VCaP (cell line): ENCODE results near the gene FBXO17.
"Not testable (repeated sequence)": the region's sequence is repeated elsewhere in the genome, so short reads cannot be mapped to it uniquely, and the experiment has no call there.

Experiments used
- H3K27ac ChIP-seq: fragments of 450-650 bp; 2 replicates; pipeline ENCODE4 v1.5.1; 2017
- CTCF ChIP-seq: fragments of 450-650 bp; conservative IDR thresholded peaks from 2 replicates; pipeline ENCODE4 v1.5.1; 2017; ENCODE audit warnings: mild to moderate bottlenecking, moderate library complexity

Gene FBXO17

GRCh38 chr19:38977445-38978325 is 2.1 kb upstream of the FBXO17 start:
- no peak overlapping the region for H3K27ac ChIP-seq
- no peak for TF ChIP-seq CTCF

GRCh38 chr19:38975861-38976271 is 324 bp upstream of the FBXO17 start:
- H3K27ac ChIP-seq, result no peak overlapping the region
- no peak for TF ChIP-seq CTCF

GRCh38 chr19:38974624-38975213 is 823 bp downstream of the FBXO17 start:
- H3K27ac ChIP-seq, result no peak overlapping the region
- TF ChIP-seq CTCF, result no peak

- H3K27ac ChIP-seq, result no peak overlapping the region
- no peak for TF ChIP-seq CTCF
These were observed 3.9 kb downstream of the FBXO17 start for GRCh38 chr19:38971672-38972071.

- H3K27ac ChIP-seq, result no peak overlapping the region
- TF ChIP-seq CTCF, result no peak
These were observed 4.6 kb downstream of the FBXO17 start for GRCh38 chr19:38970664-38971532.

- not testable (repeated sequence) for H3K27ac ChIP-seq
These were observed 9.4 kb downstream of the FBXO17 start for GRCh38 chr19:38966149-38966548.

GRCh38 chr19:38964738-38965137 is 10.8 kb downstream of the FBXO17 start:
- no peak for TF ChIP-seq CTCF
- H3K27ac ChIP-seq, result no peak overlapping the region
